ENCODE data around the gene DLG2.

DNA sequence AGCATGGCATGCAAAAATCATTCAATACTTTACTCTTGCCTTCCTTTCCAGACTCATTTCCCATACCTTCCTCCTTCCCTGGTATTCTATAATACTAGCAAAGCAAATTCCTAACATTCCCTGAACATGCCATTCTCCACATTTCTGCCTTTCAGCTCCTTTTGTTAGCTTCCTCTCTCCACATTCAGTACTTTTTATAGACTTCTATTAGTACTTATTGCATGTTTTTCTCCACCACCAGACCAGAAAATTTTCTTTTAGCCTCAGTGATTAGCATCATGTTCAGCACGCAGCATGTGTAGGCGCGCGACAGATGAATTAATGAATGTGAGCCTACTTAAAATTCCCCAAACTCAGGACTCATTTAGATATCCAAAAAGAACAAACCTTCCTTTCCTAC is 935.3 kb downstream of the DLG2 start:
- no peak for TF ChIP-seq POLR2A (IDR thresholded peaks at IDR 0.05)
- TF ChIP-seq, protein P1, sequence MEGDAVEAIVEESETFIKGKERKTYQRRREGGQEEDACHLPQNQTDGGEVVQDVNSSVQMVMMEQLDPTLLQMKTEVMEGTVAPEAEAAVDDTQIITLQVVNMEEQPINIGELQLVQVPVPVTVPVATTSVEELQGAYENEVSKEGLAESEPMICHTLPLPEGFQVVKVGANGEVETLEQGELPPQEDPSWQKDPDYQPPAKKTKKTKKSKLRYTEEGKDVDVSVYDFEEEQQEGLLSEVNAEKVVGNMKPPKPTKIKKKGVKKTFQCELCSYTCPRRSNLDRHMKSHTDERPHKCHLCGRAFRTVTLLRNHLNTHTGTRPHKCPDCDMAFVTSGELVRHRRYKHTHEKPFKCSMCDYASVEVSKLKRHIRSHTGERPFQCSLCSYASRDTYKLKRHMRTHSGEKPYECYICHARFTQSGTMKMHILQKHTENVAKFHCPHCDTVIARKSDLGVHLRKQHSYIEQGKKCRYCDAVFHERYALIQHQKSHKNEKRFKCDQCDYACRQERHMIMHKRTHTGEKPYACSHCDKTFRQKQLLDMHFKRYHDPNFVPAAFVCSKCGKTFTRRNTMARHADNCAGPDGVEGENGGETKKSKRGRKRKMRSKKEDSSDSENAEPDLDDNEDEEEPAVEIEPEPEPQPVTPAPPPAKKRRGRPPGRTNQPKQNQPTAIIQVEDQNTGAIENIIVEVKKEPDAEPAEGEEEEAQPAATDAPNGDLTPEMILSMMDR (IDR thresholded peaks at IDR 0.05) = no peak
- no peak for TF ChIP-seq EP300 (IDR thresholded peaks at IDR 0.05)

All from sigmoid colon (tissue), 4 donors.